Measurements from ENCODE around the gene PRKG2.
A peak's percentile ranks its signal among the peaks of the same experiment; 100 is the strongest.

PRKG2 gene, protein sequence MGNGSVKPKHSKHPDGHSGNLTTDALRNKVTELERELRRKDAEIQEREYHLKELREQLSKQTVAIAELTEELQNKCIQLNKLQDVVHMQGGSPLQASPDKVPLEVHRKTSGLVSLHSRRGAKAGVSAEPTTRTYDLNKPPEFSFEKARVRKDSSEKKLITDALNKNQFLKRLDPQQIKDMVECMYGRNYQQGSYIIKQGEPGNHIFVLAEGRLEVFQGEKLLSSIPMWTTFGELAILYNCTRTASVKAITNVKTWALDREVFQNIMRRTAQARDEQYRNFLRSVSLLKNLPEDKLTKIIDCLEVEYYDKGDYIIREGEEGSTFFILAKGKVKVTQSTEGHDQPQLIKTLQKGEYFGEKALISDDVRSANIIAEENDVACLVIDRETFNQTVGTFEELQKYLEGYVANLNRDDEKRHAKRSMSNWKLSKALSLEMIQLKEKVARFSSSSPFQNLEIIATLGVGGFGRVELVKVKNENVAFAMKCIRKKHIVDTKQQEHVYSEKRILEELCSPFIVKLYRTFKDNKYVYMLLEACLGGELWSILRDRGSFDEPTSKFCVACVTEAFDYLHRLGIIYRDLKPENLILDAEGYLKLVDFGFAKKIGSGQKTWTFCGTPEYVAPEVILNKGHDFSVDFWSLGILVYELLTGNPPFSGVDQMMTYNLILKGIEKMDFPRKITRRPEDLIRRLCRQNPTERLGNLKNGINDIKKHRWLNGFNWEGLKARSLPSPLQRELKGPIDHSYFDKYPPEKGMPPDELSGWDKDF
- total RNA-seq, result 0 to 5.0 (median 0.34) reads per million in 9 experiments

DNA sequence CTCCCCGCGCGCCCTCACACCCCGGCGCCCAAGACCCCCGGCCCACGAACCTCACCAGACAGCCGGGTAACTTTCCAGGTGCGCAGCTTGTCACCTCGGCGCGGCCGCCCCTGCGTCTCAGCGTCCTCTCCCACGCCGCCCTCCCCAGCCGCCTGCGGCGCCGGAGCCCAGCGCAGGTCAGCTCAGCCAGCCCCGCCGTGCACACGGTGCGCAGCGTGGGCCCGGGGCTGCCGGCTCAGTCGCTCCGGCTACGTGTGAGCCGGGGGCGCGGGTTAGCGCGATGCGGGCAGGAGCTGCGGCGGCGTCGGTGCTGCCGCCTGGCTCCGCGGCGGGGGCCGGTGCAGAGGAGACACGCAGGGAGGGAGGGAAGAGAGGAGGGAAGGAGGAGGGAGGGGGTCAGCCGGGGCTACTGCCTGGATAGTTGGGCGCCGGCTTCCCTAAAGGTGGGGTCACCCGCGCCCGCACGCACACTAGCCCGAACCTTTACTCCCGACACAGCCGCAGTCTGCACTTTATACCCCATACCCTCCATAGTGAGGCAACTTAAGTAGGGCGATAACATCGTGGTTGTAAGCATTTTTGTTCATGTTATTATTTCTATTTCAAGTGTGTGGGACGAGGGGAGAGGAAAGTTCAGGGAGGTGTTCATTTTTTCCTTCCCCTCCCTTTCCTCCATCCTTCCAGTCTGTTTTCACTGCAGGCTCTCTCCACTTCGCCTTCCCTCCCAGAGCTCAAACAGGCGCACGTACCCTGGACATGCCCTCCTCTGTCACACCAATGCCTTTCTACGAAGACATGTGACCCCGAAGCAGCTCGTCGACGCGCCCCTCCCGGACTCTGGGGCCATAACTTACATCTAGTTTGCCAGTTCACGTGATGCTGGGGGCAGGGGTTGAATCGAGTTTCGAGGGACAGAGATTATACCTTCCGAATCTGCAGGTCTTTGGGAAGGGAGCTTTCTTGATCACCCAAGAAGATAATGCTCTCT, at the start of gene PRKG2:
Gene PRKG2, minus strand, starts transcription at position 342 of the 988 bp plus-strand sequence. CDS start 10,175 bp downstream, outside the sequence.
- H3K9me3 Mint-ChIP-seq, result peaks cover 0 to under 1% of the 10 kb centered on the region in 2 donors
- DNase-seq (no peak), ATAC-seq (replicated peaks) (no peak)
- peaks cover 0 to 4% of the 10 kb centered on the region in 2 donors for H3K4me1 Mint-ChIP-seq (ENCODE audit: low read depth in 2 of 2)
- no peak within 1 kb of the TSS for H3K27ac Mint-ChIP-seq
- H3K27me3 Mint-ChIP-seq, result peaks cover 26 to 36% of the 10 kb centered on the region in 2 donors
- H3K4me3 Mint-ChIP-seq, result peak within 1 kb of the TSS; percentile 26 to 28
- H3K36me3 Mint-ChIP-seq (ENCODE audit: insufficient read depth), result no peaks in the 10 kb centered on the region

DNA sequence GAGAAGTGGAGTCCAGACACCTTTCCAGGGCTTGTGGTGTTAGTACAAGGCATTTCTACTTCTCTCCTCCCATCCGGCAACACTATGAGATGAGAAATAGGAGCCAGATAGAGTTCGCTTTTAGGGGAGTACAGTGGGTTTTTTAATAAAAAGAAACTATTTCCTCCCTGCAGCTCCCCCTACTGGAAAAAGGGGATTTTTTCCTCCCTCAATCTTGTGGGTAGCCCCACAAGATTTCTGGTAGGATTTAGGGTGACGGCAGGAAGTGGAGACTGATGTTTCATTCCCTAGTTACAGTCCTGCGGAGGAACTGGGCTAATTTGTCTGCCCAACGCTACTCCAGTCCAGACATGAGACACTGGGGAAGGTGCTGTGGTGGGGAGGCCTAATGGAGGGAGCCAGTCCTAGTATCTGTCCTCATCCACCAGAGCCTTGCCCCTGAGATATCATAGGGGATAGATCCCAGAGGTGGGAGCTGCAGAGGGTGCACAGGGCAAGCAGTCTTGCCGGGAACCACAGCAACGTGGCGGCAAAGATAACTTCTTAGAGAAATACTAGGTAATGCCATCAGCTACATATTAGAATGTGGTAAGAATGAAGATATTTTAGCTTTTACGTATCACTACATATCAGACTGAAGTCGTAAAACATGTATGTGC, 45.5 kb upstream of the PRKG2 start:
- DNase-seq, result no peak
- Mint-ChIP-seq H3K36me3 (ENCODE audit: insufficient read depth) (no peaks in the 10 kb centered on the region), H3K27me3 (peaks cover 0 to 6% of the 10 kb centered on the region in 2 donors), H3K4me3 (no peak overlapping the region), H3K4me1 (ENCODE audit: low read depth in 2 of 2) (no peaks in the 10 kb centered on the region), H3K9me3 (peaks cover 0 to under 1% of the 10 kb centered on the region in 2 donors), H3K27ac (no peak overlapping the region)
- ATAC-seq (replicated peaks), result no peak

DNA sequence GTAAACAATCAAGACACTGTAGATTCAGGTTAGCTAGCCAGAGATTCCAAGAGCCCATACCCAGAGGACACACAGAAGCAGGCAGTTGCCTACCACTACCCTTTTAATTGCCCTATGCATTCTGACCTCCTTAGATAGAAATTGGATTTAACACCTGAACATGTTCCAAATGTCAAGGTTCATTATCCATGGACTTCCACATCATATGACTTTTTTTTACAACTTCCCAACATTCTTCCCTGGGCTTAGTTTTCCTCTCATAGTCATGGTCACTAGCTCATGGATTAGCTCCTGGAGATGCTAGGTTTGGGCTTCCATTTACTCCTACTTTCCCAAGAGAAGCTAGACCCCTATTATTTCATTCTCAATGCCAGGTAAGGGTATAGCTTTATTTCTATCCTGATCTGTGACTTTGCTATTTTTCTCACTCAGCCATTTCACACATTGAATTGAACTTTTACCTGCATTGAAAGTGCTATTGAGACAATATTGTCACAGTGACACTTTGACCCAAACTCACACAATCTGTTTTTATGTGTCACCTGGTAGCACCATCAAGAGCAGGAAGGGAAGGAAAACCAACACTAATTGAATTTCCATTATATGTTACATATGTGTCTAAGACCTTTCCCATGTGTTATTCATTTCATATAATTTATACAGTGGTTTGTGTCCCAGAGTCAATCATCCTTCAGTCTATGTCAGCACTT, 44.0 kb upstream of the PRKG2 start:
- H3K4me3 Mint-ChIP-seq, result no peak overlapping the region
- no peaks in the 10 kb centered on the region for H3K9me3 Mint-ChIP-seq
- no peak for DNase-seq
- peaks cover 3 to 7% of the 10 kb centered on the region in 2 donors for H3K27me3 Mint-ChIP-seq
- H3K36me3 Mint-ChIP-seq (ENCODE audit: insufficient read depth), result no peaks in the 10 kb centered on the region
- no peaks in the 10 kb centered on the region for H3K4me1 Mint-ChIP-seq (ENCODE audit: low read depth in 2 of 2)
- H3K27ac Mint-ChIP-seq, result no peak overlapping the region
- no peak for ATAC-seq (replicated peaks)

DNA sequence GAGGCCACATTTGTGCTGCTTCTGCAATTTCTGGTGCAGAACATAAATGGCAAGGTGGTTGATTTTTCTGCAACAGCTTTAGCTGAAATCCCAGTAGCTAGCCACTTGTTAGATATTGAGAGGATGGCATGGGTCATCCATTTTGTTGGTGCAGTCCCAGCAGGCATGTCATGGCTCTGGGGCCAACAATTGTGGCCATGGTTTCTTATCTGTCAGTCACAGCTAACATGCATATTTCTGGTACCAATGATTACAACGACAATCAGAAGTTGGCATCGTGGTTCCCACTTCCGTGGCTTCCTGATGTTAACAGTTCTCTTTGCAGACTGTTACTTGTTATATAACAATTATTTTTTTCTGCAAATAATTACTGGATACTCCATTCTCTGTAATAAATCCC, 42.8 kb upstream of the PRKG2 start:
- Mint-ChIP-seq H3K36me3 (ENCODE audit: insufficient read depth) (no peaks in the 10 kb centered on the region), H3K27ac (no peak overlapping the region), H3K27me3 (peaks cover 9 to 11% of the 10 kb centered on the region in 2 donors), H3K4me3 (no peak overlapping the region), H3K9me3 (no peaks in the 10 kb centered on the region), H3K4me1 (ENCODE audit: low read depth in 2 of 2) (no peaks in the 10 kb centered on the region)
- no peak for DNase-seq
- ATAC-seq (replicated peaks), result no peak

DNA sequence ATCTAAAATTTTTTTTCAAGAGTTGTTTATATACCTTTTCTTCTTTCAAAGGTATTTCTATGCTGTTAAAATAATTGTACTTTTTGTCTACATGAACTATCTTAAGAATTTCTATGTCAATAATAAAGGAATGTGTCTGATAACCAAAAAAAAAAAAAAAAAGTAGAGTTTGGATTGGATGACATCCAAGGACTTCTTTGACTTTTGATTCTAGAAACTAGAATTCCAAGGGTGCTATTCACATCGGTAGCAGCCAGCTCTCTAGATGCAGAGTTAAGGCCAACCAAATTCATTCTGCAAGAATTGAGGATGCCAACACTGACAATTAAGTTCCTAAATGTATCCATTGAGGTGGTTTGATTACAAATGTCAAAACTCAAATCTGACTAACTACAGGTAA, 42.0 kb upstream of the PRKG2 start:
- Mint-ChIP-seq H3K36me3 (ENCODE audit: insufficient read depth) (no peaks in the 10 kb centered on the region), H3K9me3 (no peaks in the 10 kb centered on the region), H3K4me3 (no peak overlapping the region), H3K27ac (no peak overlapping the region), H3K27me3 (peaks cover 9 to 11% of the 10 kb centered on the region in 2 donors), H3K4me1 (ENCODE audit: low read depth in 2 of 2) (no peaks in the 10 kb centered on the region)
- no peak for ATAC-seq (replicated peaks)
- DNase-seq, result no peak

DNA sequence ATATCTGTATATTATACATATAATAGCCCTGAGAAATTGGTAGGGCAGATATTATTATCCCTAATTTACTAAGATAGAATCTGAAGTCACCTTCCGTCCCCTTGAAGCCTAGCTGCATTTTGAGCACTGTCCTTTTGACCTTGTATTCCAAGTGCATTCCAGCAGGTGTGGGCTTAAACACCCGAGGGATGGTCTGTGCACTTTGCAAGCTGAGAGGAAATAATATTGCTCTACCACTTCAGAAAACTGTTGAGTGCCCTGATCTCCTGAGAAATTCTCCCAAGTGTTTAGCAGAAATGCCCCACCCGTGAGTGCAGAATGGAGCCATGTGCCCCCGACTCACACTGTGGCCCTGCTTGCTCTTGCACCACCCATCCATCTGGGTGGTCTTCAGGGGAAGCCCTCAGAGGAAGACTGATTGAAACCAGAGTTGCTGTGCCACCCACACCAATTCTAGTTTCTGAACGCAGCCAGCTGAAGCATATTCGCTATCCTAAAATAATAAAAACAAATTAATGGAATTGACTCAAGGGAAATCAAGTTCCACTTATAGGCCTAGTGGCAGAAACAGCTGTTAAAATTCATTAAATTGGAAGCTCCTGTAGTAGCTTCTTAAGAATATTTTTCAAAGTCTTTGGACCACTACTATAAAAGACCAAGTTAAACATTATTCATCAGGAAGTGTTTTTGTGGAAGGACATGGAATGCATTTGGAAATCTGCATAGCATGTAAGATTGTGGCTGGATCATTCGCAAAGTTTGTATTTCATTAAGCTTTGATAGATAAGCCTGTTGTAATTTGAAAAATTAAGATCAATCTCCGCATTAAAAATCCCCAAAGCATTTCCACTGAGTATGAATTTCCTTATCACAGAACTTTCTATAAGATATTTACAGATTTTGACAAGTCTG, 41.3 kb upstream of the PRKG2 start:
- ATAC-seq (replicated peaks), result no peak
- Mint-ChIP-seq H3K4me3 (no peak overlapping the region), H3K36me3 (ENCODE audit: insufficient read depth) (no peaks in the 10 kb centered on the region), H3K27me3 (peaks cover 9 to 11% of the 10 kb centered on the region in 2 donors), H3K4me1 (ENCODE audit: low read depth in 2 of 2) (no peaks in the 10 kb centered on the region), H3K27ac (no peak overlapping the region), H3K9me3 (no peaks in the 10 kb centered on the region)
- no peak for DNase-seq

DNA sequence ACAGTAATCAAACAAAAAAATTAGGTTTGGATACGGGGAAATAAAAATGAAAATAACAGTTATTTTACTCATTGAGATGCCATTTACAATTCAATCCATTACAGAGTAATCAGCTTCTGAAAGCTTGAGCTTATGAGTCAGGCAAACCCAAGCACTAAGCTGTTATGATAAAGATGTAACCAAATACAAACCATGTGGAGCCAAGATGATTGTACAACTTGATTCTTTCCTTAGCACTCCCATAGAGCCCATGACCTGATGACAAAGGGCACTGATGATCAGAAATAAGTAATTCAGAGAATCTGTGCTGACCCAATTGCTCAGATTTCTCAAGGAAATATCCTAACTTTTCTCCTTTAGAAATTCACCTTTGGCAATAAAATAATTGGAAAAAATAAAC, 40.5 kb upstream of the PRKG2 start:
- DNase-seq (no peak), ATAC-seq (replicated peaks) (no peak)
- peaks cover 9 to 11% of the 10 kb centered on the region in 2 donors for H3K27me3 Mint-ChIP-seq
- no peaks in the 10 kb centered on the region for H3K36me3 Mint-ChIP-seq (ENCODE audit: insufficient read depth)
- no peak overlapping the region for H3K27ac Mint-ChIP-seq
- H3K4me1 Mint-ChIP-seq (ENCODE audit: low read depth in 2 of 2), result no peaks in the 10 kb centered on the region
- H3K9me3 Mint-ChIP-seq, result no peaks in the 10 kb centered on the region
- H3K4me3 Mint-ChIP-seq, result no peak overlapping the region

DNA sequence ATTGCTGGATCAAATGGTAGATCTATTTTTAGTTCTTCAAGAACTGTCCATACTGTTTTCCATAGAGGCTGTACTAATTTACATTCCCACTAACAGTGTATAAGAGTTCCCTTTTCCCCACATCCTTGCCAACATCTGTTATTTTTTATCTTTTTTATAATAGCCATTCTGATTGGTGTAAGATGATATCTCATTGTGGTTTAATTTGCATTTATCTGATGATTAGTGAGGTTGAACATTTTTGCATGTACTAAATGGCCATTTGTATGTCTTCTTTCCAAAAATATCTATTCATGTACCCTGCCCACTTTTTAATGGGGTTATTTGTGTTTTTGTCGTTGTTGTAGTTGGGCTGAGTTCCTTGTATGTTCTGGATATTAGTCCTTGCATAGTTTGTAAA, 35.4 kb upstream of the PRKG2 start:
- Mint-ChIP-seq H3K4me1 (ENCODE audit: low read depth in 2 of 2) (no peaks in the 10 kb centered on the region), H3K9me3 (no peaks in the 10 kb centered on the region), H3K27me3 (peaks cover 5 to 9% of the 10 kb centered on the region in 2 donors), H3K4me3 (no peak overlapping the region), H3K36me3 (ENCODE audit: insufficient read depth) (no peaks in the 10 kb centered on the region), H3K27ac (no peak overlapping the region)
- no peak for ATAC-seq (replicated peaks)
- DNase-seq, result no peak

DNA sequence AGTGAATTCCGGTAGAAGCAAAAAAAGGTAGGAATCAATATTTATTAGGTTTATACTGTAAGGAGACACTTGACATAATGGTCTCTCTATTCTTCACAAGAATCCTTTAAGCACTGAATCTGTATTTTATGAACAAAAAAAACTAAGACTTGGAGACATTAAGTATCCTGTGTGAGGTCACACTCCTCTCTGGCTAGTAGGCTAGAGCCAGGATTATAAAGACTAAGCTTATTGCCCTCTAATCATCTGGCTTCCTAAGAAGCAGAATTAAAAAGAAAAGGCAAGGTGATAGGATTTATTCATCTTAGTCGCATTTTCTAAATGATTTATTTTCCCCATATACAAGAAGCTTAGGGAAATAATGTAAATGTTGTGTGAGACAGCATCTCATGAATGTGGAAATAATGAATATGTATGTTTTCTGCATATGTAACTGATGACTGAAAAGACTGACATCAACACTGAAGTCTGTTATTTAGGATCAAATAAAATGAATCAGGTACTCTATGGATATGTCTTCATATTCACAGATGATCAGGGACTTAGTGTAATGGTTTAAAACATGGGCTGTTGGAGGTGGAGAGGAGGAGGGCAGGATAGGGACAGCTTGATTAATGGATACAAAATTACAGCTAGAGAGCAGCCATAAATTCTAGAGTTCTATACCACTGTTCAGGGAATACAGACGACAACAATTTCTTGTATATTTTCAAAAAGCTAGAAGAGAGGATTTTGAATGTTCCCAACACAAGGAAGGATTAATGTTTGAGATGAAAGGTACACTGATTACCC, 30.4 kb upstream of the PRKG2 start:
- Mint-ChIP-seq H3K4me3 (no peak overlapping the region), H3K27ac (no peak overlapping the region), H3K4me1 (ENCODE audit: low read depth in 2 of 2) (no peaks in the 10 kb centered on the region), H3K27me3 (peaks cover 0 to 6% of the 10 kb centered on the region in 2 donors), H3K36me3 (ENCODE audit: insufficient read depth) (no peaks in the 10 kb centered on the region), H3K9me3 (no peaks in the 10 kb centered on the region)
- no peak for DNase-seq
- ATAC-seq (replicated peaks), result no peak

DNA sequence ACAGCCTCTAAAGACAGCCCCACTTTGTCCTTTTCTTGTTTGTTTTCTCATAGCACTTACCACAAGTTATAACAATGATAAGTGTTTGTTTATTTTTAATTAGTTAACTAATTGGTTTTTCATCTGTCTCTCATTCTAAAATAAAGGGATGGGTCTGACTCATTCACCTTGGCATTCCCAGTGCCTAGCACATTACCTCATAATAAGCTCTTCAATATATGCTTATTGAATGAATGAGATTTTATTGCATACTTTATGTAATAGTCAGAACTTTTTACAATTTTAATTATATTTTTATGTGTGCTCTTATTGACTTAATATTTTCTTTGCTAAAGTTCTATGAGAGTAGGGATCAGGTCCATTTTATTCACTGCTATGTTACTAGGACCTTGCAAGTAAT, 22.8 kb upstream of the PRKG2 start:
- ATAC-seq (replicated peaks) (no peak), DNase-seq (no peak)
- H3K9me3 Mint-ChIP-seq, result peaks cover 0 to 1% of the 10 kb centered on the region in 2 donors
- H3K4me3 Mint-ChIP-seq, result no peak overlapping the region
- peaks cover 0 to 7% of the 10 kb centered on the region in 2 donors for H3K27me3 Mint-ChIP-seq
- no peaks in the 10 kb centered on the region for H3K36me3 Mint-ChIP-seq (ENCODE audit: insufficient read depth)
- H3K4me1 Mint-ChIP-seq (ENCODE audit: low read depth in 2 of 2), result no peaks in the 10 kb centered on the region
- no peak overlapping the region for H3K27ac Mint-ChIP-seq

Data from effector memory CD8-positive, alpha-beta T cell (primary cell).